WTC11 (cell line): ENCODE data around the gene RBMS1. TPM values are rescaled to one million over a fixed set of nuclear protein-coding genes. Genes with fewer than 3 reads are reported as not detected.

Experiments
- ATAC-seq: fragments of 200-7000 bp; cut with Tn5 transposase; 2 replicates; pipeline ENCODE4 v1.10.0; 2021; ENCODE audit warnings: mild to moderate bottlenecking, moderate library complexity
- CTCF ChIA-PET: fragments of 300-600 bp; sonication (Branson Sonifier 250); formaldehyde crosslinking; loops from one replicate; lab custom pipeline; 2021; ENCODE audit warnings: antibody characterized with exemption; lab: Charles Lee
- POLR2A ChIA-PET: fragments of 350-600 bp; sonication (Branson Sonifier 250); formaldehyde crosslinking; loops from one replicate; lab custom pipeline; 2021; ENCODE audit warnings: antibody characterized with exemption; lab: Charles Lee
- DNase-seq: peaks from one replicate; pipeline ENCODE4 v3.0.0; 2021; ENCODE audit warnings: low spot score
- H3K27ac Mint-ChIP-seq: 2 replicates; pipeline ENCODE4 v1.8.0; 2021; ENCODE audit warnings: mixed read lengths
- H3K27me3 Mint-ChIP-seq: 2 replicates; pipeline ENCODE4 v1.8.0; 2021; ENCODE audit warnings: low read depth, mild to moderate bottlenecking, moderate library complexity, mixed read lengths
- H3K36me3 Mint-ChIP-seq: 2 replicates; pipeline ENCODE4 v1.8.0; 2021; ENCODE audit warnings: mixed read lengths
- H3K4me1 Mint-ChIP-seq: 2 replicates; pipeline ENCODE4 v1.8.0; 2022; ENCODE audit warnings: mixed read lengths
- H3K4me3 Mint-ChIP-seq: 2 replicates; pipeline ENCODE4 v1.8.0; 2021; ENCODE audit warnings: mild to moderate bottlenecking, moderate library complexity, mixed read lengths
- H3K9me3 Mint-ChIP-seq: 2 replicates; pipeline ENCODE4 v1.8.0; 2021; ENCODE audit warnings: mixed read lengths
- ATF1 ChIP-seq: sonication (generic); formaldehyde crosslinking; IDR thresholded peaks from 2 replicates; pipeline ENCODE4 v1.8.1; 2023; ENCODE audit warnings: mild to moderate bottlenecking, moderate library complexity, missing genetic modification reagents
- CREB1 ChIP-seq: sonication (generic); formaldehyde crosslinking; IDR thresholded peaks from 2 replicates; pipeline ENCODE4 v1.8.0; 2023; ENCODE audit warnings: mild to moderate bottlenecking, missing genetic modification reagents
- CREM ChIP-seq: sonication (generic); formaldehyde crosslinking; IDR thresholded peaks from 2 replicates; pipeline ENCODE4 v1.8.1; 2022; ENCODE audit warnings: mild to moderate bottlenecking, missing genetic modification reagents, moderate library complexity
- GABPB1 ChIP-seq: sonication (generic); formaldehyde crosslinking; IDR thresholded peaks from 2 replicates; pipeline ENCODE4 v1.8.1; 2023; ENCODE audit warnings: mild to moderate bottlenecking, missing genetic modification reagents
- GRHL2 ChIP-seq: fragments of 250-450 bp; sonication (Bioruptor Pico); IDR thresholded peaks from 2 replicates; pipeline ENCODE4 v1.8.0; 2022; ENCODE audit warnings: mild to moderate bottlenecking, moderate library complexity; ENCODE audit not compliant: insufficient replicate concordance, severe bottlenecking
- GTF2I ChIP-seq: fragments of 250-450 bp; sonication (Bioruptor Pico); conservative IDR thresholded peaks from 2 replicates; pipeline ENCODE4 v1.4.0; 2021; ENCODE audit warnings: mild to moderate bottlenecking
- JUN ChIP-seq: sonication (generic); formaldehyde crosslinking; IDR thresholded peaks from 2 replicates; pipeline ENCODE4 v1.8.0; 2023; ENCODE audit warnings: mild to moderate bottlenecking, missing genetic modification reagents
- KAT7 ChIP-seq: sonication (generic); formaldehyde crosslinking; IDR thresholded peaks from 2 replicates; pipeline ENCODE4 v1.8.1; 2023; ENCODE audit warnings: missing genetic modification reagents, mild to moderate bottlenecking, borderline replicate concordance
- TCF7 ChIP-seq: sonication (generic); formaldehyde crosslinking; IDR thresholded peaks from 2 replicates; pipeline ENCODE4 v1.8.0; 2022; ENCODE audit warnings: mild to moderate bottlenecking, low read depth, missing genetic modification reagents, moderate library complexity
- ZBTB21 ChIP-seq: sonication (generic); formaldehyde crosslinking; IDR thresholded peaks from 2 replicates; pipeline ENCODE4 v1.8.1; 2023; ENCODE audit warnings: mild to moderate bottlenecking, missing genetic modification reagents, borderline replicate concordance
- ZNF416 ChIP-seq: fragments of 250-450 bp; sonication (Bioruptor Pico); IDR thresholded peaks from 2 replicates; pipeline ENCODE4 v1.9.0; 2021; ENCODE audit warnings: mild to moderate bottlenecking, inconsistent platforms
- total RNA-seq: library from RNA; stranded (reverse); gene quantifications from 3 replicates; pipeline ENCODE4 v1.2.3, GENCODE V29; 2021
- TF ChIP-seq, protein P1 (sequence below): sonication (generic); formaldehyde crosslinking; IDR thresholded peaks from 2 replicates; pipeline ENCODE4 v1.8.0; 2022; ENCODE audit warnings: mild to moderate bottlenecking, missing genetic modification reagents
- TF ChIP-seq, protein P2 (sequence below): fragments of 250-450 bp; sonication (Bioruptor Pico); IDR thresholded peaks from 2 replicates; pipeline ENCODE4 v2.1.2; 2022; ENCODE audit warnings: mild to moderate bottlenecking, moderate library complexity
- TF ChIP-seq, protein P3 (sequence below): sonication (generic); formaldehyde crosslinking; conservative IDR thresholded peaks from 2 replicates; pipeline ENCODE4 v1.8.1; 2022; ENCODE audit warnings: mild to moderate bottlenecking, missing genetic modification reagents
- TF ChIP-seq, protein P4 (sequence below): sonication (generic); formaldehyde crosslinking; IDR thresholded peaks from 2 replicates; pipeline ENCODE4 v1.8.1; 2022; ENCODE audit warnings: low read depth, missing genetic modification reagents, borderline replicate concordance
- TF ChIP-seq, protein P5 (sequence below): fragments of 250-450 bp; sonication (Bioruptor Pico); conservative IDR thresholded peaks from 2 replicates; pipeline ENCODE4 v1.9.0; 2021; ENCODE audit warnings: mild to moderate bottlenecking
- TF ChIP-seq, protein P6 (sequence below): sonication (generic); formaldehyde crosslinking; IDR thresholded peaks from 2 replicates; pipeline ENCODE4 v1.8.1; 2023; ENCODE audit warnings: mild to moderate bottlenecking, missing genetic modification reagents, borderline replicate concordance

The RBMS1 gene
- total RNA-seq, 1 experiment from 2014 or later, result 56.3 TPM

DNA sequence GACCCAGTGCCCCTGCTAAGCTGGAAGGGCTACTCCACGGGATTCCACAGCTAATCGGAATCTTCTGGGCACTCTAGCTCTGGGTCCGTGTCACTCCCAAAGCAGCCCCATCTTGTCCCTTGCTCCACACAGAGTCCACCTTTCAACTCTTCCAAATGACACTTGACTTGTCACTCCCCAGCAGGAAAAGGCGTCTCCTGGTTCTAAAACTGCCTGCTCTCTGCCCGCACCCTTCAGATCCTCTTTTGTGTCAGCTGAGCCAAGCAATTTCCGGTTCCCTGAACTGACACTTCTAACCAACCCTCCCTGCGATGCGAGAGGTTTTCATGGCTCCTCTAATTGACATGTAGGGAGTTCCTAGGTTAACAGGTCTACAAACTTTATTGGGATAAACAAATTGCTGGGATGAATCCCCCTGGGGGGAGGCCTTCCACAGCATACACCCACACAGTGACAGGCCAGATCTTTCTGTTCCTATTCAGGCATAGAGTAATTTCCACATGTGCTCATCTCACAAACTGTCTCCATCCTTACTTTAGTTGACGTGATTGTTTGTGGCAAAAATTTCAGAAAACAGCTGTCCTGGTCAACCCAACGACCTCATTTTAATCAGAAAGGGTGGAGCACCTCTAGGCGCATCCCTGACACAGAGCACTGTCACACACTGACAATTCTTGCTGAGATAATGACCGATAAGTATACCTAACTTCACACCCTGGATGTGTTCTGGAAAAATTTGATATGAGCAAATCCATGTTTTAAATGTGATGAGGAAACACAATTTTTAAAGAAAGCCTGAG, 104.9 kb downstream of the RBMS1 start:
- ATAC-seq (peak; percentile 49), DNase-seq (no peak)
- ChIA-PET CTCF (interaction anchor here (0.9 to 1.3 kb wide), 6 partner anchors 11 to 163 kb away, joined by 3 to 4 read pairs (median 3); no protein-coding TSS in a partner anchor), POLR2A (no interaction called here)
- Mint-ChIP-seq H3K36me3 (no peaks in the 10 kb centered on the region), H3K27me3 (no peaks in the 10 kb centered on the region), H3K27ac (no peak overlapping the region), H3K4me3 (no peak overlapping the region), H3K4me1 (peaks cover 56% of the 10 kb centered on the region), H3K9me3 (no peaks in the 10 kb centered on the region)
- TF ChIP-seq ZBTB21 (CRISPR knock-in tag), result no peak
- TF ChIP-seq, protein P1, sequence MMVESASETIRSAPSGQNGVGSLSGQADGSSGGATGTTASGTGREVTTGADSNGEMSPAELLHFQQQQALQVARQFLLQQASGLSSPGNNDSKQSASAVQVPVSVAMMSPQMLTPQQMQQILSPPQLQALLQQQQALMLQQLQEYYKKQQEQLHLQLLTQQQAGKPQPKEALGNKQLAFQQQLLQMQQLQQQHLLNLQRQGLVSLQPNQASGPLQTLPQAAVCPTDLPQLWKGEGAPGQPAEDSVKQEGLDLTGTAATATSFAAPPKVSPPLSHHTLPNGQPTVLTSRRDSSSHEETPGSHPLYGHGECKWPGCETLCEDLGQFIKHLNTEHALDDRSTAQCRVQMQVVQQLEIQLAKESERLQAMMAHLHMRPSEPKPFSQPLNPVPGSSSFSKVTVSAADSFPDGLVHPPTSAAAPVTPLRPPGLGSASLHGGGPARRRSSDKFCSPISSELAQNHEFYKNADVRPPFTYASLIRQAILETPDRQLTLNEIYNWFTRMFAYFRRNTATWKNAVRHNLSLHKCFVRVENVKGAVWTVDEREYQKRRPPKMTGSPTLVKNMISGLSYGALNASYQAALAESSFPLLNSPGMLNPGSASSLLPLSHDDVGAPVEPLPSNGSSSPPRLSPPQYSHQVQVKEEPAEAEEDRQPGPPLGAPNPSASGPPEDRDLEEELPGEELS (CRISPR knock-in tag), result no peak
- no peak for TF ChIP-seq CREM (CRISPR knock-in tag)
- TF ChIP-seq, protein P2, sequence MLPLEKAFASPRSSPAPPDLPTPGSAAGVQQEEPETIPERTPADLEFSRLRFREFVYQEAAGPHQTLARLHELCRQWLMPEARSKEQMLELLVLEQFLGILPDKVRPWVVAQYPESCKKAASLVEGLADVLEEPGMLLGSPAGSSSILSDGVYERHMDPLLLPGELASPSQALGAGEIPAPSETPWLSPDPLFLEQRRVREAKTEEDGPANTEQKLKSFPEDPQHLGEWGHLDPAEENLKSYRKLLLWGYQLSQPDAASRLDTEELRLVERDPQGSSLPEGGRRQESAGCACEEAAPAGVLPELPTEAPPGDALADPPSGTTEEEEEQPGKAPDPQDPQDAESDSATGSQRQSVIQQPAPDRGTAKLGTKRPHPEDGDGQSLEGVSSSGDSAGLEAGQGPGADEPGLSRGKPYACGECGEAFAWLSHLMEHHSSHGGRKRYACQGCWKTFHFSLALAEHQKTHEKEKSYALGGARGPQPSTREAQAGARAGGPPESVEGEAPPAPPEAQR (CRISPR knock-in tag), result no peak
- TF ChIP-seq, protein P3, sequence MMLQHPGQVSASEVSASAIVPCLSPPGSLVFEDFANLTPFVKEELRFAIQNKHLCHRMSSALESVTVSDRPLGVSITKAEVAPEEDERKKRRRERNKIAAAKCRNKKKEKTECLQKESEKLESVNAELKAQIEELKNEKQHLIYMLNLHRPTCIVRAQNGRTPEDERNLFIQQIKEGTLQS (CRISPR knock-in tag), result no peak
- no peak for TF ChIP-seq GABPB1 (CRISPR knock-in tag)
- TF ChIP-seq GTF2I (CRISPR knock-in tag), result no peak
- no peak for TF ChIP-seq GRHL2 (CRISPR knock-in tag)
- no peak for TF ChIP-seq TCF7 (CRISPR knock-in tag)
- no peak for TF ChIP-seq CREB1 (CRISPR knock-in tag)
- TF ChIP-seq ATF1 (CRISPR knock-in tag), result no peak
- TF ChIP-seq, protein P4, sequence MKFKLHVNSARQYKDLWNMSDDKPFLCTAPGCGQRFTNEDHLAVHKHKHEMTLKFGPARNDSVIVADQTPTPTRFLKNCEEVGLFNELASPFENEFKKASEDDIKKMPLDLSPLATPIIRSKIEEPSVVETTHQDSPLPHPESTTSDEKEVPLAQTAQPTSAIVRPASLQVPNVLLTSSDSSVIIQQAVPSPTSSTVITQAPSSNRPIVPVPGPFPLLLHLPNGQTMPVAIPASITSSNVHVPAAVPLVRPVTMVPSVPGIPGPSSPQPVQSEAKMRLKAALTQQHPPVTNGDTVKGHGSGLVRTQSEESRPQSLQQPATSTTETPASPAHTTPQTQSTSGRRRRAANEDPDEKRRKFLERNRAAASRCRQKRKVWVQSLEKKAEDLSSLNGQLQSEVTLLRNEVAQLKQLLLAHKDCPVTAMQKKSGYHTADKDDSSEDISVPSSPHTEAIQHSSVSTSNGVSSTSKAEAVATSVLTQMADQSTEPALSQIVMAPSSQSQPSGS (CRISPR knock-in tag), result no peak
- TF ChIP-seq, protein P5, sequence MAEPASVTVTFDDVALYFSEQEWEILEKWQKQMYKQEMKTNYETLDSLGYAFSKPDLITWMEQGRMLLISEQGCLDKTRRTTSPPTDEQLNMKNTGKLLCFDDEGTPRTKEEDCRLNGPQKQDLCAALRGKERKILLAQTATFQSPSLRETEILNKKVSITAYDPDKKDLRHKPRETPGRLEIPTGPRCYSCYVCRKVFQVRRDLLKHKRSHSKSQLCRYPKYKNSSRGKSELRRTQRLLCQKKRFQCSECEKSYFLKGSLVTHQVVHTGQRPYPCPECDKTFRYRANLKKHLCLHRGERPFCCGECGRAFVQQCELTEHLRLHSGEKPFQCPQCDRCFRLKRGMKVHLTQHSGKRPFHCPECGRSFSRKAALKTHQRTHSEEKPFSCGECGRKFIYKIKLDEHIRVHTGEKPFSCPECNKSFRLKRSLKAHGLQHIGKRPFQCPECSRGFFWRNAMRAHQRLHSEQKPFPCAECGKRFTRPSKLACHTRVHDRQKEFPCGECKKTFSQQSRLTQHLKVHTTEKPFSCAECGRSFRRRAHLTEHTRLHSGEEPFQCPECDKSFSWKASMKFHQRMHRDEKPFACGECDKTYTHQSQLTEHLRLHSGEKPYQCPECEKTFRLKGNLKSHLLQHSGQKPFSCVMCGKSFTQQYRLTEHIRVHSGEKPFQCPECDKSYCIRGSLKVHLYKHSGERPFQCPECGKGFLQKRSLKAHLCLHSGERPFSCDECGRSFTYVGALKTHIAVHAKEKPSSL (CRISPR knock-in tag), result no peak
- TF ChIP-seq ZNF416 (CRISPR knock-in tag), result no peak
- TF ChIP-seq, protein P6, sequence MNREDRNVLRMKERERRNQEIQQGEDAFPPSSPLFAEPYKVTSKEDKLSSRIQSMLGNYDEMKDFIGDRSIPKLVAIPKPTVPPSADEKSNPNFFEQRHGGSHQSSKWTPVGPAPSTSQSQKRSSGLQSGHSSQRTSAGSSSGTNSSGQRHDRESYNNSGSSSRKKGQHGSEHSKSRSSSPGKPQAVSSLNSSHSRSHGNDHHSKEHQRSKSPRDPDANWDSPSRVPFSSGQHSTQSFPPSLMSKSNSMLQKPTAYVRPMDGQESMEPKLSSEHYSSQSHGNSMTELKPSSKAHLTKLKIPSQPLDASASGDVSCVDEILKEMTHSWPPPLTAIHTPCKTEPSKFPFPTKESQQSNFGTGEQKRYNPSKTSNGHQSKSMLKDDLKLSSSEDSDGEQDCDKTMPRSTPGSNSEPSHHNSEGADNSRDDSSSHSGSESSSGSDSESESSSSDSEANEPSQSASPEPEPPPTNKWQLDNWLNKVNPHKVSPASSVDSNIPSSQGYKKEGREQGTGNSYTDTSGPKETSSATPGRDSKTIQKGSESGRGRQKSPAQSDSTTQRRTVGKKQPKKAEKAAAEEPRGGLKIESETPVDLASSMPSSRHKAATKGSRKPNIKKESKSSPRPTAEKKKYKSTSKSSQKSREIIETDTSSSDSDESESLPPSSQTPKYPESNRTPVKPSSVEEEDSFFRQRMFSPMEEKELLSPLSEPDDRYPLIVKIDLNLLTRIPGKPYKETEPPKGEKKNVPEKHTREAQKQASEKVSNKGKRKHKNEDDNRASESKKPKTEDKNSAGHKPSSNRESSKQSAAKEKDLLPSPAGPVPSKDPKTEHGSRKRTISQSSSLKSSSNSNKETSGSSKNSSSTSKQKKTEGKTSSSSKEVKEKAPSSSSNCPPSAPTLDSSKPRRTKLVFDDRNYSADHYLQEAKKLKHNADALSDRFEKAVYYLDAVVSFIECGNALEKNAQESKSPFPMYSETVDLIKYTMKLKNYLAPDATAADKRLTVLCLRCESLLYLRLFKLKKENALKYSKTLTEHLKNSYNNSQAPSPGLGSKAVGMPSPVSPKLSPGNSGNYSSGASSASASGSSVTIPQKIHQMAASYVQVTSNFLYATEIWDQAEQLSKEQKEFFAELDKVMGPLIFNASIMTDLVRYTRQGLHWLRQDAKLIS (CRISPR knock-in tag), result no peak
- TF ChIP-seq KAT7 (CRISPR knock-in tag), result no peak
- TF ChIP-seq JUN (CRISPR knock-in tag), result no peak
